GM13976 (cell line): ENCODE results near the gene C4BPB.

Experiments used
- DNase-seq: peaks from one replicate; pipeline ENCODE4 v3.0.0; 2012; ENCODE audit warnings: low spot score
- in situ Hi-C: fragments of 300-500 bp; cut with MboI; formaldehyde crosslinking; loops from one replicate; pipeline ENCODE4 v1.12.0; 2022; ENCODE audit warnings: low sequenced_read_pairs, mixed read lengths, inconsistent platforms; ENCODE audit not compliant: unreplicated experiment
- TF ChIP-seq, protein P1 (sequence below): IDR thresholded peaks from 2 replicates; pipeline ENCODE4 v1.5.1; 2012; ENCODE audit warnings: borderline replicate concordance, mild to moderate bottlenecking; ENCODE audit not compliant: insufficient read depth; ENCODE audit errors: extremely low read depth, missing control alignments, control extremely low read depth

Gene C4BPB

GRCh38 chr1:207049054-207049453, 39.6 kb upstream of the C4BPB start:
- in situ Hi-C loops: no loop called here
- TF ChIP-seq, protein P1, sequence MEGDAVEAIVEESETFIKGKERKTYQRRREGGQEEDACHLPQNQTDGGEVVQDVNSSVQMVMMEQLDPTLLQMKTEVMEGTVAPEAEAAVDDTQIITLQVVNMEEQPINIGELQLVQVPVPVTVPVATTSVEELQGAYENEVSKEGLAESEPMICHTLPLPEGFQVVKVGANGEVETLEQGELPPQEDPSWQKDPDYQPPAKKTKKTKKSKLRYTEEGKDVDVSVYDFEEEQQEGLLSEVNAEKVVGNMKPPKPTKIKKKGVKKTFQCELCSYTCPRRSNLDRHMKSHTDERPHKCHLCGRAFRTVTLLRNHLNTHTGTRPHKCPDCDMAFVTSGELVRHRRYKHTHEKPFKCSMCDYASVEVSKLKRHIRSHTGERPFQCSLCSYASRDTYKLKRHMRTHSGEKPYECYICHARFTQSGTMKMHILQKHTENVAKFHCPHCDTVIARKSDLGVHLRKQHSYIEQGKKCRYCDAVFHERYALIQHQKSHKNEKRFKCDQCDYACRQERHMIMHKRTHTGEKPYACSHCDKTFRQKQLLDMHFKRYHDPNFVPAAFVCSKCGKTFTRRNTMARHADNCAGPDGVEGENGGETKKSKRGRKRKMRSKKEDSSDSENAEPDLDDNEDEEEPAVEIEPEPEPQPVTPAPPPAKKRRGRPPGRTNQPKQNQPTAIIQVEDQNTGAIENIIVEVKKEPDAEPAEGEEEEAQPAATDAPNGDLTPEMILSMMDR: no peak
- no peak for DNase-seq

- DNase-seq: no peak
- in situ Hi-C loops: no loop called here
- TF ChIP-seq, protein P1: no peak
Observed at GRCh38 chr1:207049514-207049913, 39.1 kb upstream of the C4BPB start.

DNA sequence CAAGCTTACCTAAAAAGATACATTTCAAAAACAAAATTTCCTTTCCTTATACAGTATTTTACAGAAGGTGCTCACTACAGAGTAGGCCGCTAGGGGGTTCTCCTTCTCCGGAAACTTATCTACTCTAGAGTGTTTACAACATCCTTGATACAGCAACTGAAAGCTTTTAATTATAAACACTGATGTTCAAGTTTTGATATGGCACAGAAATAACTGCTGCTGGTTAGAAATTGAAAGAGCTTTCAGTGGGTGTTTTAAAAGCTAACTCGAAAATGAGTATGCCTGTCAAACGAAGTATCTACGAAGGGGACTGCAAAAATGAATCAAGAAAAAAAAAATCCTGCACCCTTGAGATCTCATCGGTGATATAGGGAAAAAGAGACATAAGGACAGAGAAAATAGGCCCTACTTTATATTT, 38.7 kb upstream of the C4BPB start:
- TF ChIP-seq, protein P1: peak; percentile 48
- in situ Hi-C loops: no loop called here
- DNase-seq: peak; percentile 66

- TF ChIP-seq, protein P1: no peak
- peak; percentile 92 for DNase-seq
- in situ Hi-C loops: no loop called here
Observed at GRCh38 chr1:207050480-207051190, 38.0 kb upstream of the C4BPB start.

DNA sequence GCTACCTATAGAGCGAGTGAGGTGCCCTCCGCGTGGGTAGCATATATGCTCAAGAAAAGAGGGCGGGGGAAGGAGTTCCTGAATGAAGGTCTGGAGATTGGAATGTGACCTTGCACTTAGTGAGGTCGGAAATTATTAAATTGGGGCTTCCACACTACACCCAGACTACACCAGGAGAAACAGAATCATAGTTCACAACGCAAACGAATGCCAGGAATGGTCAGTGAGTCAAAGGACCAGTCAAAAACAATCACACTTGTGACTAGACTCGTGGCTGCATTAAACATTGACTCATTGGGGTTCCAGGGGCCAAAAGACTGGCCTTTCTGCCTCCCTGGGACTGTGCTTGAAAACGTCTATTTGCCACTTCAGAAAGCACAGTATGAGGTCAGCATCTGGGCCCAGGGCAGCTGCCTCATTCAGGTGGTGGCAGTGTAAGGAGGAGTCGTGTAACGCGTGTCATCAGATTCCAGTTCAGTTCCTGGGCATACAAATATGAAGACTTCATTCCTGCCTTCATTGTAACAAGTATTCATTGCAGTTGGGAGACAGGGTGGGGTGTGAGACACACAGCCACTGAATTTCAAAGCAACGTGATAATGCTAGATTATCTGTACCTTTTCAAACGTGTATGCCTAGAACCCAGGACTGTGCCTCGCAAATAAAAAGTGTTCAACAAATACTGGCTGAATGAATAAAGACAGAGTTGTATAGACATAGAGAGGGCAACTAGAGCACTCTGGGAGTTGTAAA, 37.3 kb upstream of the C4BPB start, which contains the start of gene YOD1:
TSS of gene YOD1 (minus strand) at position 18 of the 753 bp plus-strand sequence. CDS start 178 bp downstream, outside the sequence.
- in situ Hi-C loops: no loop called here
- DNase-seq: no peak
- TF ChIP-seq, protein P1: no peak

DNA sequence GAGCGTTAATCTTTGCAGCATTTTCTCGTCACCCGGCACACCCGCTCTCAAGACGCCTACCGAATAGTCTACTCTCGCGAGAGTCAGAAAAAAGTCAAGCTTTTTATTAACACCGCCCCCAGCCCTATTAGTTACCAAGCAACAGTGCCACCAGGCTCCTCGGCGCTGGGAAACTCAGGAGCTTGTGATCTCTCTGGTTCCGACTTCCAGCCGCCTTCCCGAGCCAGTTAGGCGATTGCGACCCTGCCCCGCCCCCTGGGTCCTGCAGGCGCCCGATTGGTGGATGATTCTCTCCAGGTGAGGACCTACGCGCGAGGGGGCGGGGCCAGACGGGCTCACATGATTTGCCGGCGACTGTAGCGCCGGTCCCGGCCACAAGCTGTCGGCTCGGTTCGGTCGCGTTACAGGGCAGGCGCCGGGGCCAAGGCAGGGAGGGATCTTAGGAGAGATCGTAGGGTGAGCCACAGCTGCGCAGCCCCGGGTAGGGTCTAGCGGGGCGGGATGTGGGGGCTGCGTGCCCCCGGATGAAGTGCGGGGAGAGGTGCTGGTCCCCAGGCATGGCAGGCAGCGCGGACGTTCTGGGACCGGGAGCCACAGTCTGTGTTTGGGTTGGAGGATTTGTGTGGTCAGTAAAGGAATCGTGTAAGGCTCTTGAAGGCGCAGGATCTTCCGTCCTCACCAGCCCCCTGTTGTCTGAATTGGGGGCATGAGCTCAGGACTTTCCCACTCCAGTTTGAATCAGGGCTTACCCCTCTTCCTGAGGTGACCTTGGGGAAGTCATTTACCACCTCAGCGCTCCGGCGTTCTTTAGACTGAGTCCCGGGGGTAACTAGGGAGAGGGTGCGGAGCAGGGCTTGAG, 35.5 kb upstream of the C4BPB start, which contains the start of gene PFKFB2:
TSS of gene PFKFB2 (plus strand) at position 365 of the 859 bp plus-strand sequence. CDS start 1,443 bp downstream, outside the sequence.
- TF ChIP-seq, protein P1: no peak
- in situ Hi-C loops: no loop called here
- peak; percentile 94 for DNase-seq
